ENCODE results near the gene FHIT. TPM values are rescaled to one million over a fixed set of nuclear protein-coding genes. Genes with fewer than 3 reads are reported as not detected.

The FHIT gene
- total RNA-seq, 1 donor from 2014 or later = 5.7 TPM

DNA sequence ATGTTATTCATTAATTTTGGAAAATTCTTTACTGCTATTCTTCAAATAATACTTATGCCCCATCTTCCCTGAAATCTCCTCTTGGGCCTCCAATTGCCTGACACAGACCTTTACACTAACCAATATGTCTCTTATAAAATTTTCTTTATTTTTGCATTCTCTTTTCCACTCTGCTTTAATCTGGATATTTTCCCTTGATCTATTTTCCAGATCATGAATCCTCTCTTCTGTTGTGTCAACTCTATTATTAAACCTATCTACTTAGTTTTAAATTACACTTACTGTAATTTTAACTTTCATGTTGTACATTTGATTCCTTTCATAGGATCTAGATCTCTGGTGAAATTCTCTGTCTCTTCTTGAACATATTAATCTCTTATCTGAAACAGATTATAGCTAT, 278.7 kb downstream of the FHIT start:
- Histone ChIP-seq H3K9me3 (ENCODE audit: low read depth) (peaks cover 5% of the 10 kb centered on the region), H4K20me1 (ENCODE audit: low read depth) (no peaks in the 10 kb centered on the region), H3K9ac (no peak overlapping the region), H3K4me1 (no peaks in the 10 kb centered on the region), H3K27ac (no peak overlapping the region), H3K4me2 (no peak overlapping the region), H3K4me3 (no peak overlapping the region), H3K79me2 (ENCODE audit: low read depth) (no peaks in the 10 kb centered on the region), H3K27me3 (no peaks in the 10 kb centered on the region), H3F3A (ENCODE audit: low read depth) (no peaks in the 10 kb centered on the region), H3K36me3 (peaks cover 10% of the 10 kb centered on the region), H2AFZ (replicated peaks) (no peak overlapping the region)
- peaks cover 13% of the 10 kb centered on the region for H3K9me3 Mint-ChIP-seq
- H3K27me3 Mint-ChIP-seq (ENCODE audit: insufficient read depth, low read depth) = no peaks in the 10 kb centered on the region
- no peak for DNase-seq (ENCODE audit: low spot score)
- H3K27ac Mint-ChIP-seq = no peak overlapping the region
- no peak overlapping the region for H3K4me3 Mint-ChIP-seq
- H3K36me3 Mint-ChIP-seq = no peaks in the 10 kb centered on the region
- TF ChIP-seq EZH2 (IDR thresholded peaks at IDR 0.05) (no peak), EZH2phosphoT487 (IDR thresholded peaks at IDR 0.05) (no peak)
- TF ChIP-seq, protein P1, sequence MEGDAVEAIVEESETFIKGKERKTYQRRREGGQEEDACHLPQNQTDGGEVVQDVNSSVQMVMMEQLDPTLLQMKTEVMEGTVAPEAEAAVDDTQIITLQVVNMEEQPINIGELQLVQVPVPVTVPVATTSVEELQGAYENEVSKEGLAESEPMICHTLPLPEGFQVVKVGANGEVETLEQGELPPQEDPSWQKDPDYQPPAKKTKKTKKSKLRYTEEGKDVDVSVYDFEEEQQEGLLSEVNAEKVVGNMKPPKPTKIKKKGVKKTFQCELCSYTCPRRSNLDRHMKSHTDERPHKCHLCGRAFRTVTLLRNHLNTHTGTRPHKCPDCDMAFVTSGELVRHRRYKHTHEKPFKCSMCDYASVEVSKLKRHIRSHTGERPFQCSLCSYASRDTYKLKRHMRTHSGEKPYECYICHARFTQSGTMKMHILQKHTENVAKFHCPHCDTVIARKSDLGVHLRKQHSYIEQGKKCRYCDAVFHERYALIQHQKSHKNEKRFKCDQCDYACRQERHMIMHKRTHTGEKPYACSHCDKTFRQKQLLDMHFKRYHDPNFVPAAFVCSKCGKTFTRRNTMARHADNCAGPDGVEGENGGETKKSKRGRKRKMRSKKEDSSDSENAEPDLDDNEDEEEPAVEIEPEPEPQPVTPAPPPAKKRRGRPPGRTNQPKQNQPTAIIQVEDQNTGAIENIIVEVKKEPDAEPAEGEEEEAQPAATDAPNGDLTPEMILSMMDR (IDR thresholded peaks at IDR 0.05) = no peak
- H3K4me1 Mint-ChIP-seq = no peaks in the 10 kb centered on the region

DNA sequence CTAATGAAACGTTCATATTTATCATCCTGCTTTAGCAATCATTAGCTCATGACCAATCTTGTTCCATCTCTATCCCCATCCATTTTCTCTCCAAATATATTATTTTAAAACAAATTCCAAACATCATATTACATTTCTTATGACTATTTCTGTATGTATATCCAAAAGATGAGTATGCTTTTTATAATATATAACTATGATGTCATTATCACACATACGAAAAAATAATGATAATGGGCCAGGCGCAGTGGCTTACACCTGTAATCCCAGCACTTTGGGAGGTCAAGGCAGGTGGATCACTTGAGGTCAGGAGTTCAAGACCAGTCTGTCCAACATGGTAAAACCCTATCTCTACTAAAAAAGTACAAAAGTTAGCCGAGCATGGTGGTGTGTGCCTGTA, 280.4 kb downstream of the FHIT start:
- H3K4me2 ChIP-seq = no peak overlapping the region
- no peak overlapping the region for H2AFZ ChIP-seq (replicated peaks)
- H3F3A ChIP-seq (ENCODE audit: low read depth) = no peaks in the 10 kb centered on the region
- Mint-ChIP-seq H3K27me3 (ENCODE audit: insufficient read depth, low read depth) (peaks cover 2% of the 10 kb centered on the region), H3K4me1 (no peaks in the 10 kb centered on the region), H3K36me3 (no peaks in the 10 kb centered on the region), H3K27ac (no peak overlapping the region), H3K9me3 (peaks cover 13% of the 10 kb centered on the region), H3K4me3 (no peak overlapping the region)
- no peaks in the 10 kb centered on the region for H3K27me3 ChIP-seq
- no peaks in the 10 kb centered on the region for H4K20me1 ChIP-seq (ENCODE audit: low read depth)
- no peak overlapping the region for H3K4me3 ChIP-seq
- H3K9ac ChIP-seq = no peak overlapping the region
- peaks cover 10% of the 10 kb centered on the region for H3K36me3 ChIP-seq
- no peak for DNase-seq (ENCODE audit: low spot score)
- H3K4me1 ChIP-seq = no peaks in the 10 kb centered on the region
- TF ChIP-seq EZH2 (IDR thresholded peaks at IDR 0.05) (no peak), EZH2phosphoT487 (IDR thresholded peaks at IDR 0.05) (no peak)
- TF ChIP-seq, protein P1 (IDR thresholded peaks at IDR 0.05) = no peak
- no peak overlapping the region for H3K27ac ChIP-seq
- H3K9me3 ChIP-seq (ENCODE audit: low read depth) = peaks cover 5% of the 10 kb centered on the region
- H3K79me2 ChIP-seq (ENCODE audit: low read depth) = no peaks in the 10 kb centered on the region

DNA sequence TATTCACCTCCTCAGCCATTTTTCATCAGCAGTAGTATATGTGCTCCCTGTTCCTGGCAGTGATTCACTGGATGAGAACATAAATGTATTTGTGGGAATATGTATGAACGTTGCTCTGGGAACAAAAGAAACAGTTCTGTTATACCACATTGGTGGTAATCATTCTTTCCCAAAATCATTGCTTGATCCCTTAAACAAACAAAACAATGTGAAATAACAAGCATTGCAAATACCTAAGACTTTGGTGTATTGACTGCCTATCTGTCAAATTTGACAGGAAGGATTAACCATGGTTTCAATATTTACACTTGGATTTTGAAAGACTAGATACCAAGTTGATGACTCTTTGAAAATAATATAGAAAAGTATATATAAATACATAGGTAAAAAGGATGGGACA, 284.1 kb downstream of the FHIT start:
- no peaks in the 10 kb centered on the region for H3K27me3 ChIP-seq
- TF ChIP-seq EZH2phosphoT487 (IDR thresholded peaks at IDR 0.05) (no peak), EZH2 (IDR thresholded peaks at IDR 0.05) (no peak)
- TF ChIP-seq, protein P1 (IDR thresholded peaks at IDR 0.05) = no peak
- Mint-ChIP-seq H3K4me1 (no peaks in the 10 kb centered on the region), H3K4me3 (no peak overlapping the region), H3K36me3 (no peaks in the 10 kb centered on the region), H3K9me3 (peaks cover 21% of the 10 kb centered on the region), H3K27ac (no peak overlapping the region), H3K27me3 (ENCODE audit: insufficient read depth, low read depth) (peaks cover 2% of the 10 kb centered on the region)
- H3K9me3 ChIP-seq (ENCODE audit: low read depth) = no peaks in the 10 kb centered on the region
- no peaks in the 10 kb centered on the region for H4K20me1 ChIP-seq (ENCODE audit: low read depth)
- H3K4me1 ChIP-seq = no peaks in the 10 kb centered on the region
- no peaks in the 10 kb centered on the region for H3K79me2 ChIP-seq (ENCODE audit: low read depth)
- no peak overlapping the region for H3K9ac ChIP-seq
- no peak overlapping the region for H2AFZ ChIP-seq (replicated peaks)
- peaks cover 1% of the 10 kb centered on the region for H3K36me3 ChIP-seq
- H3K4me3 ChIP-seq = no peak overlapping the region
- H3F3A ChIP-seq (ENCODE audit: low read depth) = no peaks in the 10 kb centered on the region
- DNase-seq (ENCODE audit: low spot score) = no peak
- no peak overlapping the region for H3K27ac ChIP-seq
- H3K4me2 ChIP-seq = no peak overlapping the region

Measured in neural progenitor cell (in vitro differentiated cells).